Measurements from ENCODE around the gene MMP24. TPM values are rescaled to one million over a fixed set of nuclear protein-coding genes. Genes with fewer than 3 reads are reported as not detected.
A peak's percentile ranks its signal among the peaks of the same experiment; 100 is the strongest.

The MMP24 gene
- total and polyA plus RNA-seq, 2 of the 13 experiments (the other 11 are each of a cell fraction or from before 2014, with no cell fraction given) = 0.29 to 0.35 TPM

DNA sequence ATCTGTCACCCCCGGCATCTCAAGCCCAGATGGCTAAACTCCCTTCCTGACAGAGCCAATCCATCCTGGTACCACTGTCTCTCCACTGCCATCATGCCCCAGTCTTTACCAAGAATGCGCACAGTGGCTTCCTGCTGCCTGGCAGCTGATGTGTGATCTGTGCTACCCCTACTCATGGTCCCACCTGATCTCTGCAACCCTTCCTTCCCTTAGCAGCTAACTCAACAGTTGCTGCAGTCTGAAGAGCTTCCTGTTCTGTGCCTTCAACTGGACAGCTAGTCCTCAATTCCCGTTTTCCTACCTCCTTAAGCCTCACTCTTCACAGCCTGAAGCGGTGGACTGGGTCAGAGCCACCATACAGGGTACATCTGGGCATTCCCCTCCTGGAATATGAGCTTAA, 73.3 kb downstream of the MMP24 start:
- H3K79me2 ChIP-seq (ENCODE audit: insufficient read depth, low read length) = no peaks in the 10 kb centered on the region
- ChIA-PET POLR2A (interaction anchor here (1.1 kb wide), 1 partner anchor 15 kb away, joined by 6 read pairs; the partner anchor contains the start of gene EIF6), CTCF (ENCODE audit: low intra/inter-chr PET ratio, low total read pairs) (no interaction called here)
- peaks cover 5 to 23% of the 10 kb centered on the region in 2 experiments for H3K27me3 ChIP-seq (ENCODE audit: control insufficient read depth in 1 of 2, insufficient read depth in 2 of 2, low read length in 2 of 2)
- TF ChIP-seq KDM2A (CRISPR knock-in tag; IDR thresholded peaks at IDR 0.05; ENCODE audit: borderline replicate concordance, low read depth) (0 out of 2 replicates have a peak, but pooled peaks have one; percentile 22), ZNF343 (CRISPR knock-in tag; IDR thresholded peaks at IDR 0.05) (no peak), PAF1 (CRISPR knock-in tag; IDR thresholded peaks at IDR 0.05) (peak; percentile 89), ZNF672 (CRISPR knock-in tag; IDR thresholded peaks at IDR 0.05) (0 out of 2 replicates have a peak, but pooled peaks have one; percentile 35), ZNF776 (CRISPR knock-in tag; IDR thresholded peaks at IDR 0.05) (0 out of 2 replicates have a peak, but pooled peaks have one; percentile 0), POLR2A (IDR thresholded peaks at IDR 0.05; ENCODE audit: insufficient read depth in 1 of 2, low read depth in 2 of 2, low read length in 2 of 2) (peak in 1 of 2 experiments; percentile 37; a peak in 1 of 4 replicates), ZNF44 (CRISPR knock-in tag; IDR thresholded peaks at IDR 0.05) (no peak), CHD4 (IDR thresholded peaks at IDR 0.05; ENCODE audit: borderline replicate concordance, low read length) (no peak), PHF8 (CRISPR knock-in tag; IDR thresholded peaks at IDR 0.05) (0 out of 2 replicates have a peak, but pooled peaks have one; percentile 13), SOX6 (IDR thresholded peaks at IDR 0.05) (no peak), SOX6 (CRISPR knock-in tag; IDR thresholded peaks at IDR 0.05) (0 out of 2 replicates have a peak, but pooled peaks have one; percentile 1), POLR2G (IDR thresholded peaks at IDR 0.05; ENCODE audit: low read depth, low read length) (0 out of 2 replicates have a peak, but pooled peaks have one; percentile 31), RBM22 (optimal IDR thresholded peaks at IDR 0.05; ENCODE audit: low read length) (peak; percentile 67), ZC3H13 (CRISPR knock-in tag; IDR thresholded peaks at IDR 0.05) (peak; percentile 77), CAMTA2 (CRISPR knock-in tag; IDR thresholded peaks at IDR 0.05; ENCODE audit: borderline replicate concordance) (0 out of 2 replicates have a peak, but pooled peaks have one; percentile 49)
- no peak overlapping the region for H2AFZ ChIP-seq (ENCODE audit: low read length)
- peaks cover 7 to 9% of the 10 kb centered on the region in 2 experiments; a peak in 3 of 5 replicates for H3K36me3 ChIP-seq (replicated peaks in 1 of 2; ENCODE audit: control insufficient read depth in 1 of 2, insufficient read depth in 2 of 2, low read length in 2 of 2)
- H3K27ac ChIP-seq (ENCODE audit: extremely low read length, insufficient read depth, low read length) = no peak overlapping the region
- H3K9ac ChIP-seq (ENCODE audit: insufficient read depth, low read depth, low read length) = no peak overlapping the region
- ATAC-seq (no peak), FAIRE-seq (no peak), DNase-seq (ENCODE audit: low spot score) (no peak)
- H4K20me1 ChIP-seq (ENCODE audit: insufficient read depth, low read length) = no peaks in the 10 kb centered on the region
- in situ Hi-C loops (cut with HindIII; ENCODE audit: extremely low pct_ligation_motif_present, low pct_unique_long_range_greater_than_20kb) (loop anchor here (5.0 kb wide), 2 partner anchors 33 to 148 kb away; no protein-coding TSS in a partner anchor), intact Hi-C loops (cut with micrococcal nuclease; ENCODE audit: unreplicated experiment) (no loop called here)
- WGBS (ENCODE audit: low lambda C conversion rate) = 85% methylated on average over 4 of the region's 4 CpGs
- no peaks in the 10 kb centered on the region for H3K9me3 ChIP-seq (ENCODE audit: low read length)
- no peak overlapping the region for H3K4me3 ChIP-seq (replicated peaks in 1 of 3; ENCODE audit: insufficient read depth in 1 of 3, low read depth in 2 of 3, low read length in 3 of 3)
- peaks cover 33% of the 10 kb centered on the region for H3K4me1 ChIP-seq (ENCODE audit: insufficient read depth, low read length)
- no TSS peak for BruUV-seq (replicated peaks)
- H3K4me2 ChIP-seq (ENCODE audit: low read depth, low read length) = no peak overlapping the region

Measured in HepG2 (cell line).